Cerebellar nuclear complex (tissue), 1 donor: ENCODE results near the gene TGM3.

Experiments
- DNase-seq, 2 experiments: peaks; one replicate each; lab custom pipeline; 2025; lab: John Stamatoyannopoulos, UW

TGM3 gene

GRCh38 chr20:2305946-2306345, 10.1 kb downstream of the TGM3 start:
- DNase-seq = no peak

- DNase-seq = no peak
Observed at GRCh38 chr20:2307136-2307535, 11.3 kb downstream of the TGM3 start.

DNA sequence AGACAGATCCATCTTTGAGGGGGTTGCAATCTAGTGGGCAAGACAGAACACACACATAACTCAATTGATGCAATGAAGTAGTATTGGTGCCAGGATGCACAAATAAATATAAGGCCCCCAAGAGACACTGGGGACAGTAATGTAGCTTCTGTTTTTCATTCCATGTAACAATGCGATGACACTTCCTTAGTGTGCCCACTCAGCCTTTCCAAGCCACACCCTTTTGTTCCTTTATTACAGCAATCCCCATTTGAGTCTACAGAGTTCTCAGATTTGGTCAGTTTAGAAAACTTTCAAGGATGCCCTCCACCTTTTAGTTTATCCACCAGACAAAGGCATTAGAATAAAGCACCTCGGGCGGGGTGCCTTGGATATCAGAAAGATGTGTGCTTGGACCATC, 15.5 kb downstream of the TGM3 start:
- no peak for DNase-seq

DNA sequence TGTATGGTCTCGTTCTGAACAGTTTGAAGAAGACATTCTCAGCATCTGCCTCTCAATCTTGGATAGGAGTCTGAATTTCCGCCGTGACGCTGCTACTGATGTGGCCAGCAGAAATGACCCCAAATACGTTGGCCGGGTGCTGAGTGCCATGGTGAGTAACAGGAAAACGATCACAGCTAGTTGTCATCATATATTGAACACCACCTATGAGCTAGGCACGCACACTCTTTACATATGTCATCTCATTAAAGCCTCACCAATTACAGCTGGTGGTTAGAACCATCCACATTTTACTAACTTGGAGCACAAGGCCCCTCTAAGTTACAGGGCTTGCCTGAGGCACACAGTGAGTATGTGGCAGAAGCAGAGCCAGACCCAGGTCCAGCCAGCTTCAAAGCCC, 17.1 kb downstream of the TGM3 start:
- DNase-seq = no peak

GRCh38 chr20:2313316-2313715, 17.5 kb downstream of the TGM3 start:
- no peak for DNase-seq

DNA sequence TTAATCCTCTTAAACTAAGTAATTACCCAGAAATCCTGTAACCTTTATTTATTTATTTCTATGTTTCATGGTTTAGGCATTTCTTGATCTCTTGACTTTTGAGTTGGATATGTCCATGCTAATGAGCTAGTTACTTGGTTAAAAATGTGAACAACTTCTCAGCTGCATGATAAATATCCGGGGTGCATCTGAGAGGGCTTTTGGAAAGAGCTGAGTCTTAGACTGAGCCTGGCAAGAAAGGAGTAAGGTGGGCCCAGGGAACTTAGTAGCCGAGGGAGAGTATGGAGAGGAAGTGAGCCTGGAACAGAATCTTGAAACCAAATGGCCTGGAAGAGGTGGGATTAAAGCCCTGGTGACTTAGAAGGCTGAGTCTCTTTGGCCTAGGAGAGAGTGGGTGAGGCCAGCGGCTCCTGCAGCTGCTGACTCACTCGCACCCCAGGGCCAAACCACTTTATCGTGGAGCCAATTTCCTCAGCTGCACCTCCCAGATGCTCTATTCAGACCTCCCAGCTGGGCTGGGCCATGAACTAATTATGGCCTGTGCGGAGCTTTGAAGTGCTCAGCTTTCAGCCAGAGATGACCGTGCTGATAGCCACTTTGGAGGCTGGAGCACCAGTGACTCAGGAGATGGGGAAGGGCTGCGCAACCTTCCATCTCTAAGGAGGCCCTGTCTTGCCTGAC, 19.1 kb downstream of the TGM3 start:
- DNase-seq = no peak

GRCh38 chr20:2315440-2315778, 19.6 kb downstream of the TGM3 start:
- DNase-seq = no peak

GRCh38 chr20:2316847-2317495, 21.2 kb downstream of the TGM3 start:
- no peak for DNase-seq

- no peak for DNase-seq
Observed at GRCh38 chr20:2320813-2321658, 25.2 kb downstream of the TGM3 start.

DNA sequence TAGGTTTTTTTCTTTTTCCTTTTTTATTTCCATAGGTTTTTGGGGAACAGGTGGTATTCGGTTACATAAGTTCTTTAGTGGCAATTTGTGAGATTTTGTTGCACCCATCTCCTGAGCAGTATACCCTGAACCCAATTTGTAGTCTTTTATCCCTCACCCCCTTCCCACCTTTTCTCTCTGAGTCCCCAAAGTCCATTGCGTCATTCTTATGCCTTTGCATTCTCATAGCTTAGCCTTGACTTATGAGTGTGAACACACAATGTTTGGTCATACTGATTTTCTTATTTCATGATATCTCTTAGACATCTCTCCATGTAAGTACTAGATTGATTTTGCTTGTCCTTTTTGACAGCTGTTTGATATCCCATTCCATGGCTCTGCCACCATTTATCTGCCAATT, 27.2 kb downstream of the TGM3 start:
- no peak for DNase-seq

DNA sequence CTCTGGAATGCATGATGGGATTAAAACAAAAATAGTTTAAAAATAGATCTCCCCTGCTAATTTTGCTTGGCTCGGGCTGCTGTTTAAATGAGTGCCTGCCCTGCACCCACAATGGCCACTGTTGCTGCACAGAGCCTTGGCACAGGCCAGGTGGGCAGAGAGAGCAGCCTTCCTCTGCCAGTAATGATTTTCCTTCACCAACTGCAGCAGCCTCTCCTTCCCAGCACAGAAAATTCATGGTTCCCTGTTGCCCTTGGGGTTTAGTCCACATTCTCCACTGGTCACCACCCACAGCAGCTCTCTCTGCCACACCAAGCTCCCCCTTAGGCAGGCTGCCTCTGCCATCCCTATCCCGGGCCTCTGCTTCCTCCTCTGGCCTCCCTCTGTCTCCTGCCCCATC, 30.2 kb downstream of the TGM3 start:
- DNase-seq = no peak

DNA sequence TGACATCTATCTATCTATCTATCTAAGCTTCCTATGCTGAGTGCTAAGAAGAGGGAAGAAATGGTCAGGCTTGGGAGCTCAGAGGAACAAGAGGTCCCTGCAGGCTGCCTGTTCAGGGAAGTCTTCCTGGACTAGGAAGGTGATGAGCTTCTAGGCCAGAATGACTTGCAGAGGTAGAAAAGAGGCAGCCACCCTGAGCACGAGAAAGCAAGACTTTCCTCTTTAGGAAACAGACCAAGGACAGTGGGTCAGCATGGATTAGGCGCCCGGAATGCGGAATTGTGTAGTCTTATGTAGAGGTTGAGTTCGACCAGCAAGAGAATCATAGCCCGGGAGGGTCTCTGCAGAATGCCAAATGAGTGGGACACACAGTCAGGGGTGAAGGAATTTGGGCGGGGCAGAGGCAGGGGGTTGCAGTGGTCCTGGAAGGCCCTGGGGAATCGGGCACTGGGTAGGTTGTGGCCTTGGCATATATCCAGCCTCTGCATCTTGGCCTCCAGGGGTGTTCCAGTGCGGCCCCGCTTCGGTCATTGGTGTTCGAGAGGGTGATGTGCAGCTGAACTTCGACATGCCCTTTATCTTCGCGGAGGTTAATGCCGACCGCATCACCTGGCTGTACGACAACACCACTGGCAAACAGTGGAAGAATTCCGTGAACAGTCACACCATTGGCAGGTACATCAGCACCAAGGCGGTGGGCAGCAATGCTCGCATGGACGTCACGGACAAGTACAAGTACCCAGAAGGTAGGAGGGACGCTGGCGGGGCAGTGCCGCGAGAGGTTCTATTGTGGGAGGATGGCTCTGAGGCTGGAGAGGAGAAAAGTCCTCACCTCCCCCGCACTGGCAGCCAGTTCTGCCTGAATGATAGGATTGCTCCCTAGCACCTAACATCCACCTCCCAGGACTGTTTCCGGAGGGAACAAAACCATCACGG, 32.1 kb downstream of the TGM3 start:
- no peak for DNase-seq

DNA sequence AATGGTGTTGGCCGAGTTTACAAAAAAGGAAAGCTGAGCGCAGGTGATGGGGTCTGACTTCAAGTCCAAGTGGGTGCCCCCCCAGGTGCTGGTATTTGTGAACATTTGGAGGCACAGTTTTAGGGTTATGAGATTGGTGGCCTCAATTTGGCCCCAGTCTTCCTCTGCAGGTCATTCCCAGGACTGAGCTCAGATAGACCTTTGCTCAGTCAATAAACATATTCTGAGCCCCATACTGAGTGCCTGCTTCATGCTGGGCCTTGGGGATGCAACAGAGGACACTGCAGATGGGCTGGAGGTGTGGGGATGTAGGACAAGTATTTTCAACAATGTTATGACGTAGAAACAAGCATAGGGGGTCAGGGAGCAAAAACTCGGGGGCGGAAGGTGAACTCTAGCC, 33.5 kb downstream of the TGM3 start:
- DNase-seq = no peak

GRCh38 chr20:2330090-2330695, 34.4 kb downstream of the TGM3 start:
- no peak for DNase-seq

DNA sequence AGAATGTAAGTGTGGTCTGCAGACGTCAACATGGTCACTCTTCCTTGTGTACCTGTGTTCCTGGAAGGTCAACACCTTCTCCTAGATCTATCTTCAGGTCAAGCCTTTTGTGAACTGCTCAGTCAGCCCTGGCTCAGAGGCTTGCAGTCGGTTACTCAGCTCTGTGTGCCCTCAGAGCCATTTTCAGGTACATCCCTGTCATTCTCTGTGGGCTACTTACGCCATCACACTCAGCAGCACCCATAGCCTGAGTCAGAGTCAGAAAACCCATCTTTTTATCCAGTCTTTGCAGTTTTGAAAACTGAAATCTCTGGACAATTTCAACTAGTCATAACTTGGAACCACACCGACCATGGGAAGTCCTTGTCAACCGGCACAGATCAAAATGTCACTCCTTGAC, 35.3 kb downstream of the TGM3 start:
- DNase-seq = no peak

DNA sequence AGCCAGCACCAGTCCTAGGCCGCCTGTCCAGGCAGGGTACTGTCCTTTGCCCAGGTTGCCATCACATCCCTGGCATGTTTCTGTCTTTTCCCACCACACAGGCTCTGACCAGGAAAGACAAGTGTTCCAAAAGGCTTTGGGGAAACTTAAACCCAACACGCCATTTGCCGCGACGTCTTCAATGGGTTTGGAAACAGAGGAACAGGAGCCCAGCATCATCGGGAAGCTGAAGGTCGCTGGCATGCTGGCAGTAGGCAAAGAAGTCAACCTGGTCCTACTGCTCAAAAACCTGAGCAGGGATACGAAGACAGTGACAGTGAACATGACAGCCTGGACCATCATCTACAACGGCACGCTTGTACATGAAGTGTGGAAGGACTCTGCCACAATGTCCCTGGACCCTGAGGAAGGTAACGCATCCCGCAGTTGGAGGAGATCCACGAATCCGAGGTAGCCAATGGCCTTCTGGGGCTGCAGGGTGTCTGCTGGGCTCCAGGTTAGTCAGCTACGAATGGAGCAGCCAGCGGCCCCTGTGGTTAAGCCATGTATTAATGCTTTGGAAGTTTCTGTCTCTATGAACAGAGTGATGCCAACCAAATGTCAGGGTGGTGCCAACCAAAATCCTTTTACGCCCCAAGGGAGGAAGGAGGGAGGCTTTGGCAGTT, 36.2 kb downstream of the TGM3 start:
- DNase-seq = no peak

DNA sequence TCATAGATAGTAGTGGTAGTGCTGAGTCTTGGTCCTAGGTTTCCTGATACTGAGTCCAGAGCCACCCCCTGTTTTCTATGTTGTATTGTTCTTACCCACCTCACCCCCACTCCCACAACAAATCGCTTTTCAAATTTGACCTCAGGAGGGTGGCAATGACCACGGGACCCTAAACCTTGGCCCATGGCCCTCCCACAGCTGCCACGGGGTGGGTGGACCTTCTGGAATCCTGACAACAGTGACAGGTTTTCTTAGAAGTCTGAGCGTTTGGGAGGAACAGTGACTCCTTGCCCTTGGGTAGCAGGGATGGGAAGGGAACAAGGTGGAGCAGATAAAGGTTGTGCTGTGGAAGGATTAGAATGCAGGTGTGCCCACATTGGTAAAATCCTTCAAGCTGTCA, 36.9 kb downstream of the TGM3 start:
- no peak for DNase-seq

GRCh38 chr20:2333821-2334220, 38.0 kb downstream of the TGM3 start:
- no peak for DNase-seq

- no peak for DNase-seq
Observed at GRCh38 chr20:2335096-2335870, 39.5 kb downstream of the TGM3 start.

DNA sequence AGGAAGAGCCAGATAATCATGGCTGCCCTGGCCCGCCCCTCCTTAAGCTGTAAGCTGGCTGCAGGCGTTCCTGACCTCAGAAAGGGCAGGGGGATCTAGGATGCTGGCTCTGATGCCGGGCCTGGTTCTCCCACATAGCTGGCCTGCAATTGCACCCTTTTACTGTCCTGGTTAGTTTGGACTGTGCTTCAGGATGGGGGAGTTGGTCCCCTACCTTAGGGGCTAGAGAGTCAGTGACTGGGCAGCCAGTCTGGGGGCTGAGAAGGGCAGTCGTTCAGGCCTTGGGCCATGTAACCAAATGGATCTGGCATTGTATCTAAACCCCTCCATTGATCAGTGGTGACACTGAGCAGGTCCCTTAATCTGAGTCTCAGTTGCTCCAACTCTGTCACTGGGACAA, 40.7 kb downstream of the TGM3 start:
- DNase-seq = no peak
